ELF-1 (cell line): Measurements from ENCODE around the gene NMT1.
"Not testable (repeated sequence)": the region's sequence is repeated elsewhere in the genome, so short reads cannot be mapped to it uniquely, and the experiment has no call there.

Experiments used
- DNase-seq: peaks from one replicate; pipeline ENCODE4 v3.0.0-alpha.2; 2016; ENCODE audit warnings: low read depth, low spot score

NMT1 gene

DNA sequence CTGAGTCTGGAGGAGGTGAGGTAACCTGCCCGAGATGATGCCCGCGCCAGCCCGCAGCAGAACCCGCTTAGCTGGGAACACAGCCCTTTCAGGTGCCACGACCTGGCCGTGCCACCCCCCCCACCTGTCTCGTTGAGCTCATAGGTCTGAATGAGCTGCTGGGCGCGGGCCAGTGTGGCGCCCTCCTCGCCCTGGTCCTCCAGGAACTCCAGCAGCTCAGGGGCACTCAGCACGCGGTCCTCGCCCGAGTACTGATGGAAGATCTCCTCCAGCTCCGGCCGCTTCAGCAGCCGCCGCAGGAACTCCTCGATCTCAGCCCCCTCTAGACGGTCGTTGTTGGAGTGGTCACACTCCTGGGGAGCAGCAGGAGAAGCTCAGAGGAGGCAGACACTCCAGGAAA lies 57.6 kb downstream of the NMT1 start:
- DNase-seq, result no peak

DNA sequence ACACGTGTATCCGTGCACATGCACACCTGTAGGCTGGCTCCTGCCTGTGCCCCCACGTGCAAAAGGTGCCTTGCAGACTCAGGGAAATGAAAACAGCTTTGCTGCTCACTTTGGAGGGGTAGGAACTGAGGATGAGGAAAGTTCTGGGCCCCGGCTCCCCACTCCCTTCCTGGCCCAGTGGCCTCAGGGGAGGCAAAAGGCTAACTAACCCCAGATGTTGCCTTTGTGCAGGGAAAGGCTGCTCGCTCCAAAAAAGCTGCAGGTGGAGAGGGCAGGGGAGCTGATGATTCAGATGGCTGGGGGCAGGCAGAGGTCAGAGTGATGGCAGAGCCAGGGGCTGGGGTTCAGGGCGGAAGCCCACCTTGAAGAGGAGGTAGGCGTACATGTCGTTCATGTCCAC lies 58.8 kb downstream of the NMT1 start:
- DNase-seq, result no peak

DNA sequence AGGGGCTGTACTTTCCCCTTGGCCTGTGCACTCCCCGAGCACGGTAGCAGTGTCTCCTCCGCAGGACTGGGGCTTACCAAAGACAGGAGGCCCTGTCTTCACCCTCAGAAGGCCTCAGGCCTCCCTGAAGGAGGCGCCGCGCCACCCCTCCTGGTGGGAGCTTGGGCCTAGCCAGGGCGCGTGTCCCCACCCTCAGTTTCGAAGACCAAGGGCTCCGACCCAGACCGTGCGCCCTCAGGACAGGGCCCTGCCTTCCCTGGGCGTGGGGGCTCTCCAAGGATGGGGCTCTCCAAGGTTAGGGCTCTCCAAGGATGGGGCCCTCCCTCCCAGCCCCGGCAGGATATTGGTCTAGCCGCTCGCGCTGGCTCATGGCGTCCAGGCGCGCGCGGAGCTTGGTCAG lies 59.4 kb downstream of the NMT1 start:
- DNase-seq, result no peak

- DNase-seq, result no peak
These were observed 59.9 kb downstream of the NMT1 start for GRCh38 chr17:45121055-45121454.

- no peak for DNase-seq
These were observed 62.1 kb downstream of the NMT1 start for GRCh38 chr17:45123076-45123770.

DNA sequence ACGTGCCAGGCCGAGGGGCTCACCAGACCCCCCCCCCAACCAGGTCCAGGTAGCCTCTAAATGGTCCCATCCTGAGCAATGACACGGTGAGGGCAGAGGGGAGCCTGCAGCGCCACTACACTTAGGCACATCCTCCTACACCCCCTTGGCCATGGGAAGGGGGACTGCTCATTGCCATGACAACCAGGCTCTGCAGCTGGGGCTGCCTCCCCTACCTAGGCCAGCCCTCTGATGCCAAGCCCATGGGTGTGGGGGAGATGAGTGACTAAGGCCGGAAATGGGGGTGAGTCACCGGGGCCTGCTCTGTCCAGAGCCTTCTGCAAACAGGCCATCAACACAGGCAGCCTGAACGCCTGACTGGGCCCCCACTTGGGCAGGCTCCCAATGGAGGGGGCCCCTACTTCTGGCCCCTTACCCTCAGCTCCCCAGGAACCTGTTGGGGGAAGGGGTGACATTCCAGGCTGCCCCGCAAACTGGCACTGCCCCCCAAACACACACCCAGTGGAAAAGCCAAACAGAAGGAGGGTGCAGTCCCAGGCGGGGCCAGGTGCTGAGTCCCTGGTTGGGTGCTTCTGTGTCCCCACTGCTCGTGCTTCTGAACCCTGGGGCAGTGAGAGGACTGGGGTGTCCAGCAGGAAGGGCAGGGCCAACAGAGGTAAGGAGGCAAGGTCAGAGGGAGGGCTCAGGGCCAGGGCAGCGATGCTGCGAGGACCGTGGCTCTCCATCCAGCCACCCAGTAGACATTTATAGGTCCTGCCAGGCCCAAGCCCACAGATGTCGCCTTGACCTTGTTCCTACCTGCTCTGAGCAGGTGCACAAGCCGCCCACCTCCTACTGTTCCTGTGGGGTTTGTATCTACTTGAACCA lies 63.0 kb downstream of the NMT1 start:
- DNase-seq, result peak; percentile 70

DNA sequence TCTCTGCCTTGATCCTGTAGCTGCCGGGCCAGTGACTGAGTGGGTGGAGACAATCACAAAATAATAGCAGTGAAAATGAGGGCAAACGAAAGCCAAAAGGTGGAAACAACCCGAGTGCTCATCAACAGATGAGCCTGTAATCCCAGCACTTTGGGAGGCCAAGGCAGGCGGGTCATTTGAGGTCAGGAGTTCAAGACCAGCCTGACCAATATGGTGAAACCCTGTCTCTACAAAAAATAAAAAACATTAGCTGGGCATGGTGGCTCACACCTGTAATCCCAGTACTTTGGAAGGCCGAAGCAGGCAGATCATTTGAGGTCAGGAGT lies 63.6 kb downstream of the NMT1 start:
- DNase-seq, result not testable (repeated sequence)

GRCh38 chr17:45125509-45125908 lies 64.4 kb downstream of the NMT1 start:
- no peak for DNase-seq

DNA sequence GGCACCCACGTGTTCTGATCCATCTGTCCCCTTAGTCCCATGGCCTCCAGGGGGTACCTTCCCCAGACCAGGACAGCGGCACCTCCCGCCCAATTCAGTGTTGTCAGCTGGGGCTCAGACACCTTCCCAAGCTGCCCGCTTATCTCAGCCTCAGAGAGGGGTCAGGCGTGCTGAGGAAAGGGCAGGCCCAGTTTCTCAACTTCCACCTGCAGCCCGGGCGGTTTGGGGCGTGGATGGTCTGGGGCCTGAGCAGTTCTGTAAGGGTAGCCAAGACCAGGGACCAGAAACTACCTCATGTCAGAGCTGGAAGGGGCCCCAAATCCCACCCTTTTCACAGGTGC lies 66.1 kb downstream of the NMT1 start:
- no peak for DNase-seq

GRCh38 chr17:45127548-45128300 lies 66.6 kb downstream of the NMT1 start:
- DNase-seq, result peak; percentile 19

DNA sequence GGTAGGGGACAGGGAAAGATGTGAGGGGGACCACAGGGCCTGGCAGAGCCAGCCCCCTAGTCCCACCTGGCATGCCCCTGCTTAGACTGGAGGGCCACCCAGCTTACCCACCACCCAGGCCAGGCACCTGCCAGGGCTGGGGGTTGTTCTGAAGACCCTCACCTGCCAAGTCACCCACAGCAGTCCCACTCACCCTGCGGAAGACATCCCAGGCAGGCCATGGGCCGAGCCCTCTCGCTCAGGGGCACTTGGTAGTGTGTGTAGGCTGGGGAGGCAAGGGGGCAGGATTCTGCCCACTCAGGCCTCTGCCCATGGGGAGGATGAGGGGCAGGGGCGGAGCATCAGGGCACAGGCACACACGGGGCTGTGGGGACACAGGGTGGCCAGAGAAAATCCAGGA lies 67.2 kb downstream of the NMT1 start:
- DNase-seq, result no peak

GRCh38 chr17:45128989-45129388 lies 67.9 kb downstream of the NMT1 start:
- DNase-seq, result no peak

DNA sequence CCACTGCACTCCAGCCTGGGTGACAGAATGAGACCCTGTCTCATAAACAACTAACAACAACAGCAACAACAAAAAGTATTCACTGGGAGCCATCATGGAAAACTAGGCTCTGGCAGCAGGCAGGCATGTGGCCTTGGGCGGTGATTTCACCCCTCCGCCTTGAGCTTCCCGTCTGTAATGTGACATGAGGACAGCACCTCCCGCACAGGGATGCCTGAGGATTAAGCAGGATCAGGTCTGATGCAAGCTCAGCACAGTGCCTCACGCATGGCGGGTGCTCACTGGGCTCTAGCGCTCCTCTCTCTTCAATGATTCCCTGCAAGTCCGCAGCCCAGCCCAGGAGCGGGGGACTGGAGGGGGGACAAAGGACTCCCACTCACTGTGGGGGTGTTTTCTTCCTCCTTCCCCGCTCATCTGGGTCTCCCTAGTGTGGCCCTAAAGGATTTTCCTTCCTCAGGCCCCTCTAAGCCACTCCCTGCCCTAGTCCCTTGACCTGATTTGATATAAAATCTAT lies 68.4 kb downstream of the NMT1 start:
- peak; percentile 77 for DNase-seq

- peak; percentile 64 for DNase-seq
These were observed 69.0 kb downstream of the NMT1 start for GRCh38 chr17:45129940-45130680.

DNA sequence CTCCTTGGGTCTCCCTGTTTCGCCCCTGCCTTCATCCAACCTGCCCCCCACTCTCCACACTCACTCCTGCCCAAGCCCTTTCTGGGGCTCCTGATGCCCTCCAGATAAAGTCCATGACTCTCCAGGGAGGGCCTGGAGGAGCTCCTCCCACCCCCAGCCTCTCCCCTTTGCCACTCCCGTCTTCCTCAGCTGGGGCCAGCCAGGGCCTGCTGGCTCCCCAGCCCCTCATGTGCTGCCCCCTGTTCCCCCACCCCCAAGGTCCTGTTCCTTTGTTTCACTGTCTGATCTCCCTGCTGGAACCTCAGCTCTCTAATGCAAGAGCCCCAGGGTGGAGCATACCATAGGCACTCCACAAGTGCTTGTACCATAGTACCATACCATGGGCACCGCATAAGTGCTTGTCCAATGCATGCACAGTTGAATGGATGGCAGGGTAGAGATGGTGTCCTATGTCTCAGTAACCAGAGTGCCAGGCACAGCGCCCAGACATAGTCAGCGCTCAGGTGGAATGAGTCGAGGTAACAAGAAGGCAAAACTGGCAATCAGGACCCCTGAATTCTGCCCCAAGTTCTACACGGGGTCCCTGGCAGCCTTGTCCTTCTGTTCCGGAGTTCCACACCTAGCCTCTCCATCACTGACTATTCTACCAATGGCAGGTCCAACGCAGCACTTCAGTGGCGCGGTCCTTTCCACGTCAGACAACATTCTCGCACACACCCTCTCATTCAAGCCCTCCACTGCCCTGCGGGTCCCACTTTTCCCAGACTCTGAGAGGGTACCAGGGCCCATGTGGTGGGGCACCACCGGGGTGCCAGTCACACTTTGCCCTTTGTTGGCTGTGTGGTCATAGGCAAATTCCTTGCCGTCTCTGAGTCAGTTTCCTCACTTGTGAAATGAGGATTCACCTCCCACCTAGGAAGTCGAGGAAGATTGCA lies 69.8 kb downstream of the NMT1 start:
- DNase-seq, result no peak

DNA sequence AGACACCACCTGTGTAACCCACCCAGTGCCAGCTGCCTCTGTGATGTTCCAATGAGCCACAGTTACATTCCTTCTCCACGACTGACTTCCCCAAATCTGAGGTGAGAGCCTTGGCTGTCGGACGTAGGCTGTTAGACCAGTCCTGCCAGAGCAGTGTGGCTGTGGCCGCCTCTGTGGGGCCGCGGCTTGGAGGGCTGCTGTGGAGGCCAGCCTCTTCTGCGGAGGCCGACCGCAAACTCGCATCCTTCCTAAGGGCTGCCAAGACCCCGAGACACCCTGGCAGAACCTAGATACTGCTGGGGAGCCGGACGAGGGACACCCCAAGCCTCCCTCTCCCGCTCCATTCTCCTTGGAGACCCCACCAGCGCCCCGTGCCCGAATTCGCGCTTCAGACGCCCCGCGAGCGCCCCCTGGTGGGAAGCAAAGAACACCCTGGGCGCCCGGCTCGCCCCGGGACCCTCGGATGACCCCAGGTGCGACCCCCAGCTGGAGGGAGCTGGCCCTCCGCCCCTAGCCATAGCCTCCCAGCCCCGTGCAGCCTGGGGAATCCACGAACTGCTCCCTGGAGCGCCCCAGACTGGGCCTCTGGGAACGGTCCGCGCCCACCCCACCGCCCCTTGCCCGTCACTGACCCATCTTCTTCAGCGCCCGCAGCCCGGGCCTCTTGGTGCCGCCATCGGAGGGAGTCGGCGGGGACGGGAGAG lies 70.7 kb downstream of the NMT1 start:
- peak; percentile 81 for DNase-seq

DNA sequence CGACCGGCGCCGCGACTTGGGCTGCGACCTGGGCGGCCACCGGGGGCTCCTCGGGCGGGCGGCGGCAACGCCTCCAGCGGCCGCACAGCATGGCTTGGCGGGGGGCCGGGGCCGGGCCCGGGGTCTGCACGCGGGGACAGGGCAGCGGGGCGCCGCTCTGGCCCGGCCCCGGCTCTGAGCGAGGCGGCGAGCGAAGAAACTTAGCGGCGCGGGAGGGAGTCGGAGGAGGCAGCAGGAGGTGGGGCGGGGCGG lies 71.1 kb downstream of the NMT1 start, which contains the start of gene PLCD3:
TSS of gene PLCD3 (minus strand) at position 196 of the 252 bp plus-strand sequence. CDS start at position 91, 105 bp downstream.
- no peak for DNase-seq

DNA sequence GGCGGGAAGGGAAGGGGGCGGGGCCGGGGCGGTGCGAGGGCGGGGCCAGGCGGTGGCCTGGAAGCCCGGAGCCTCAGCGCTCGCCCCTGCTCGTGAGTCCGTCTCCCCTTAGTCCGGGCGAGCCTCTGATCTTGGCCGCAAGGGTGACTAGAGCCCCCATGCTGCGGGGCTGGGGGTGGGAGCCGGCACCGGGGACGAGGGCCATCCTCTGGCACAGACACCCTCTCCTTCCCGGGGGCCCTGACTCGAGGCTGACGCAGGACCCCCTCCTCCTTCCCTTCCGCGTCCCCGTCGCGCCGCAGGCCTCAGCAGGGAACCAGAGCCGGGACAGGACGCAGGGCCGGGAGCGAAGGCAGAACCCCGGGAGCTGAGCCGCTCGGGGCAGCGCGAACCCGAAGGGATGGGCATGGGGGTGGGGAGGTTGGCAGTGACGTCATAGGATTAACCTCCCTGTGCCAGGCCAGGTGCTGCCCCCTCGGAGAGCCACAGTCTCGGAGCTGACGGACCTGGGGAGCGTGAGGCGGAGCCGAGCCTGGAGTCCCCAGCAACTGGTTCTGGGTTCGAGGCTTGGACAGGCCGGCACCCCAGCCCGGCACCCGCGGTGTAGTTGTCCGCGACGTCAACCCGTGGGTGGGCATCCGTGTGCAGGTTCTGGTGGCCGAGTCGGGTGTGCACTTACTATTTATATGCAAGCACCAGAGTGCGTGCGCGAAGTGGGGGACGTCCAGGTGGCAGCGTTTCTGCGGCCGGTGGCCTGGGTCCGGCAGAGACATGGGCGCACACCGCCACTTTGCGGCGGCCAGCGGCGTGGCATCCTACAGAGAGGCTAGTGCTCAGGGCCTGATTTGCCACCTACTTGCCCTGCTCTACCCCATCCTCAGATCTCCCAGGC lies 71.7 kb downstream of the NMT1 start:
- peak; percentile 92 for DNase-seq
